NCI-H446 (cell line): ENCODE measurements around the gene PKIG.
"Not testable (repeated sequence)": the region's sequence is repeated elsewhere in the genome, so short reads cannot be mapped to it uniquely, and the experiment has no call there.

Source experiments
- DNase-seq, 2 experiments: peaks; one replicate each; lab custom pipeline; 2025; lab: John Stamatoyannopoulos, UW

Gene PKIG

DNA sequence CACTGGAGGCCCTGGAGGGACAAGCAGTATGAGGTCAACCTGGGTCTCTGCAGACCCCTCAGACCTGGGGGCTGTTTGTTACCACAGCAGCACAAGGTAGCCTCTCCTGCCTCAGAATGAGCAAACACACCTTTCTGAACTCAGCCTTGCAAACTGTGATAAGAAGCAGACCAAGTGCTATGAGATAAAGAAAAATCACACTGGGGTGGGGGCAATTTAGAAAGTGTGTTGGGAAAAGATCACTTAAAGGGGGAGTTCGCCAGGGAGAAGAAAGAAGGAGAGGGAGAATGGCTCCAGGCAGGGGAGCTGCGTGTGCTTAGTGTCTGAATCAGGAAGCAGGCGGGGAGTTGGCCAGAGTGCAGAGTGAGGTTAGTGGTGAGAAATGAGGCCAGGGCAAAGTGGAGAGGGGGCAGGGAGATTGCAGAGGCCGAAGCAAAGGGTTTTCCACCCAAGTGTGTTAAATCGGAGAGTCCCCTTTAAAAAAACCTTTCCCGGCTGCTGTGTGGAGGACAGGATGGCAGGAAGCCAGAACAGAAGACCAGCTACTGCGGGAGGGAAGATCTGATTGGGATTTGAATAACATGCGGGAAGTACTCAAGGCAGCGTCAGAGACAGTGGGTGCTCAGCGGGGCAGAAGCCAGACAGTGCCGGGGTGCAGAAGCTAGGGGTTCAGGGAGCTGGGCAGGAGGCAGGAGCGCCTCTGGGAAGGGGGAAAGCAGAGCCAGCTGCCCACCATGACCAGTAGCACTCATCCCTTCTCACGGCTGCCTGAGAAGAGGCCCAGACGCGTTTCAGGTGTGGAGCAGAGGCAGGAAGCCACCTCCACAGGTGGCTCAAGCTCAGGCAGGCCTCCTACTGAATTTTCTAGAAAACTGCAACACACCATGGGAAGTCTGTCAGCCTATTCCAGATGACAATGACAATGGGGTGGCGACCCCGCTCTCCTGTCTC is 60.1 kb downstream of the PKIG start:
- peak in 1 of 2 experiments; percentile 76 for DNase-seq

DNA sequence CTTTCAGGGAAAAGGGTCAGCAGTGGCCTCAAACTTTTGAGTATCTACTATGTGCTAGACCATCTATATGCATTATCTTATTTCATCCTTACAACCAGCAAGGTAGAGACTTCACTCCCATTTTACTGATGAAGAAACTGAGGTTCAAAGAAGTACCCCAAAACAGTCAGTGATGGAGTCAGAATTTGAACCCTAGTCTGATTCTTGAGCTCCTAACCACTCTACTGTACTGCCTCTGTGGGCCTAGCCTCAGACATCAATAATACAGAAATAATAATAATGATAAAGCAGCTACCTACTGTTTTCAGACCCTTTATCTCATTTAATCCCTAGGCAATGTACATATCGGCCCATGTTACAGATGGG is 60.8 kb downstream of the PKIG start:
- no peak for DNase-seq

DNA sequence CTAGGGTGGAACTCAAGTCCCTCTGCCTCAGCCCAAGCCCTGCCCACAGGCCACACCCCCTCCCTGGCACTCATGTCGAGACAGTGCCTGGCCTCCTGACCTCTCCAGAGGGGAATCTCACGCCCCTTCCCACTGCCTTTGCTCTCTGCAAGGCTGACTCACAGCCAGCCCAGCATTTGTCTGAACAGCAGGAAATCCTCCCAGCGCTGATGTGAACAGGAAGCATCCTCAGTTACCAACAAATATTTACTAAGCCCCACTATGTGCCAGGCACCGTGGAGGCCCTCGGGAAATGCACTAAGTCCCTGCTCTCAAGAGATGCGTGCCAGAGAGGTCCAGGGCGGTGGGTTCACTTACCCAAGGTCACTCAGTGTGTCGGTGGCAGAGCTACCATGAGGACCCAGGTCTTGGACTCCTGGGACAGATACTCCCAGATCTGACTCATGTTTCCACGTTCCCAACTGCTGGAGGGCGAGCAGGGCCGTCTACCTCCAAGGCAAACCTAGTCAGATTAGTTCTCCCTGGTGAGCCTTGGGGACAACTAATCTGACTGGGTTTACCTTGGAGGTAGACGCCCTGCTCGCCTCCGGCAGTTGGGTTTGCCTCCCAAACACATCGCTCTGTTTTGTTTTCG is 61.3 kb downstream of the PKIG start:
- DNase-seq = peak in 1 of 2 experiments; percentile 7

DNA sequence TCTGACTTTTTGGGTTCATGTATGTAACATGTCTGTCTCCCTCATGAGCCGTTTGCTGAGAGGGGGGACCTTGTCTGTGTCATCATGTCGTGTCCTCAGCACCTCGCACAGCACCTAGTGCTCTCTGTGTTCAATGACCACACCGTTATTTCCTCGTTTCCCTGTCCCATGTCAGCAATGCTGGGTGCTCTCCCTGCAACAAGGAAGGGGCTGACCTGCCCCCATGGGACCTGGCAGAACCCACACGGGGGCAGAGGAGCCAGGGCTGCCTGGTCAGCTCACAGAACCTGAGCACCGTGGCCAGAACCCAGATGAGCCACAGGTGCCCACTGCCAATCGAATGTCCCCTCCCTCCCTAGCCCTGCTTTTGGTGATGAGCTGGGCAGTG is 61.8 kb downstream of the PKIG start:
- no peak for DNase-seq

DNA sequence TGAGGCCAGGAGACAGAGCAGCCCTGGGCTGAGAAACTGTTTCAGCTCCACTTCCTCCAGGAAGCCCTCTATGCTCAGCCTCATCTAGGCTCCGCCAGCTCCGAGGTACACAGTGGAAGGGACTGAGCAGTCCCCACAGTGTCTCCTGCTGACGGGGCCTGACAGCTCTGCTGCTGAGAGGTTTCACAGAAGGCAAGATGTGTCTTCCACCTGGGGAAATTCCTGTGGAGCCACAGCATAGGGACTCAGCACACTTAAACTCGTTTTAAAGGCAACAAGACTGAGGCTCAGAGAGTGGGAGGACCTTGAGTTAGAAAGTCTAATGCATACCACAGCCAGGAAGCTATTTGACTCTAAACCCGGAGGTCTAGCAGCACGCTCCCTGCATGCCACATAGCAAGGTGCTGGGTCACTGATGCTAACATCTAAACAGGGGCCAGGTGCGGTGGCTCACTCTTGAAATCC is 62.3 kb downstream of the PKIG start:
- DNase-seq = no peak

DNA sequence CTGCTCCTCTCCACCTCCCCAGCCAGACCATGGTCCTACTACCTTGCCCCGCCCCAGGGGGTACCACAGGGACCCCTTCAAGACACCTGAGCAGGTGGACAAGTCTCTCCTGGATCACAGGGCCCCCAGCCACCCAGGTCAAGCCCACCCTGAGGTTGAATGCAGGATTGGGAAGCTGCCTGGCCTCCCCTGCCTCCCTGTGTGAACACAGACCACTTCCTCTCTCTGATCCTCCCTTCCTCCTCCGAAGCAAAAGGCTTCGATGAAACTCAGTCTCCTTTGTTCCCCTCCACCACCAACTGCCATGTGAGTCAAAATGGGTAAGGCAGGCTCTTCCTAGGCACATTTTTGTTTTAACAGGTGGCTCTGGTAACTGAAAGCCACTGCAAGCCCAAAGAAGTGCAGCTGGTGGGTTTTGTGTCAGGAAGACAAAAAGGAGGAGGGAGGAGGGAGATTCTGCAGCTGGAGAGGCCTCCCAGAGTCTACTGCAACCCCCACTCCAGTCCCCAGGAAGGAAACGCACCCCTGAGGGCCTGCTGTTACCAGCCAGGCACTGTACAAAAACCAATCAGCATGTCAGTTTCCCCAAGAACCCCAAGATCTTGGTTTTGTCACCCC is 63.8 kb downstream of the PKIG start:
- no peak for DNase-seq

DNA sequence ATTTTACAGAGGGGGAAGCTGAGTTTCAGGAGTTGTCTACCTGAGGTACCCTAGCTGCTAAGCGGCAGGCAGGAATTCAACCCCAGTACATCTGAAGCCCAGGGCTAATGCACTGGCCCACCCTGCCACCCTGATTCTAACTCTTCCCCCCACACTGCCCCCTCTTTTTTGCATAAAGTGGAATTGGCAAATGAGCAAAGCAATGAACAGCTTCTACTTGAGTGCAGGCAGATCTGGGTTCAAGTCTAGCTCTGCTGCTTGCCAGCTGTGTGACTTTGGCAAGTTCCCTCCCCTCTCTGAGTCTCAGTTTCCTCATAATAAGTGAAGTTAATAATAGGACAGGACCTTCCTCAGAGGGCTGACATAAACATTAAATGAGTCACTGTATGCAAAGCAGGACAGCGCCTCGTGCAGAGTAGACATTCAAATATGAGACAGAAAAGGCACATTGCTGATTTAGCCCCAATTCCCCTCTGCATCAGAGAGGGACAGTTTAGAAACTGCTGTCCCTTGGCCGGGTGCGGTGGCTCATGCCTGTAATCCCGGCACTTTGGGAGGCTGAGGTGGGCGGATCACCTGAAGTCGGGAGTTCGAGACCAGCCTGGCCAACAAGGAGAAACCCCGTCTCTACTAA is 64.4 kb downstream of the PKIG start:
- no peak for DNase-seq

DNA sequence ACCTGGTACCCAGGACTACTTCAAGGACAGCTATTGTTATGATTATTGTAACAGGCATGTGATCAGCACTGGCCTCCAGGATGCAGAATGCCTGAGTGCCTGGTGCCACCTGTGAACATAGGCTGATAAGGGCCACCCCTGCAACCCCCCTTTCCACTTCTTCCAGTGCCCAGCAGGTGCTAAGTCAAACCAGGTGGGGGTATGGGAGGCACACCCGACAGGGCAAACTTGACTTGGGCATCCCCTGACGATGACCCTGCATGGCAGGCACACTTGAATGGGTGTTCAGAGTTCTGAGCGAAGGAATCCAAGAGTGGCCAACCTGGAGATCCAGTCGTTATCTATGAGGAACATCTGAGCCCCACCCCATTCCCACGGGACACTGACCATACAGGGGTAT is 65.7 kb downstream of the PKIG start:
- DNase-seq = no peak

DNA sequence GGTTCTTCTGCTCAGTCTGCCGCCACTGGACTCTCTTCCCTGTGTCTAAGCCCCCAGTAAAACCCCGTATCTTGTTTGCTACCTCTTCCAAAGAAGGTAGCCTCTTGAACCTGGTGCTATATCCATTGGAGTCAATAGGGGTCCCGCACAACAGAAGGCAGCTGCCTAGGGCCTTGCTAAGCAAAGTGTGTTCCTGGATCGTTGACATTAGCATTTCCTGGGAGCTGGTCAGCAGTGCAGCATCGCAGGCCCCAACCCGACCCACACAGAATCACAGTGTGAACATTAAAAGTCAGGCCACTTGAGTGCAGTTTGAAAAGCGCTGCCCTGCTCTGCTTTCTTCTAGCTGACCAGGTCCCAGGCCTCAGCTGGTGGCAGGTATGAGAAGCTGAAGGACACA is 66.2 kb downstream of the PKIG start:
- no peak for DNase-seq

DNA sequence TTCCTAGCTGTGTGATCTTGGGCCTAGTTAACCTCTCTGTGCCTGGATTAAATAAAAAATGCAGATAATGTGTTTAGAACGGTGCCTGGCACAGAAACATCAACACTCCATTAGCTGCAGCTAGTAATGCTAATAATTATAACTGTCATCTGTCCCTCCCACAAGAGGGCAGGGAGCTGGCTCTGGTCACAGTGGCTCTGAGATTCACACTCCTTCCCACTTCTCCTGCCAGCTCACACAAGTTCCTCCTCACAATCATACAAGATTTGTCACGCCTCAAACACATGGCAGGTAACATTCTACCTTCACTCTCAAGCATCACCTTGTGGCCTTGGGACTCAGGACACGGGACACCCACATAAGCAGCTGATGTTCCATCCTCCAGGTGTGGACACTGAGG is 66.7 kb downstream of the PKIG start:
- DNase-seq = no peak

DNA sequence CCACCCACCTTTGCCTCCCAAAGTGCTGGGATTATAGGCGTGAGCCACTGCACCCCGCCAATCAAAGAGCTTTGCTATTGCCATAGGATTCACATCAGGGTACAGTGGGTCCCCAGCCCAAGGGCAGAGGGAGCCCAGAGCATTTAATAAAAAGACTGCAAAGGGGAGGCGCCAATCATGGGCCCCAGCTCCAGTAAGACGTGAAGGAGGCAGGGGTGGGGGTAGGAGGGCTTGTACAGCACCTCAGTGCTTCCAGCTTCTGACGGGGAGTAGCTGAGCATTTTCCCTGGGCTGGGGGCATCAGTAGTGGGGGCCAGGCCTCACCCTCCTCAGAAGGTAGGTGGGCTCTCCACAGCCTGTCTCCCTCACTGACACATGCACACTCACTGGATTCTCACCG is 67.6 kb downstream of the PKIG start:
- no peak for DNase-seq

DNA sequence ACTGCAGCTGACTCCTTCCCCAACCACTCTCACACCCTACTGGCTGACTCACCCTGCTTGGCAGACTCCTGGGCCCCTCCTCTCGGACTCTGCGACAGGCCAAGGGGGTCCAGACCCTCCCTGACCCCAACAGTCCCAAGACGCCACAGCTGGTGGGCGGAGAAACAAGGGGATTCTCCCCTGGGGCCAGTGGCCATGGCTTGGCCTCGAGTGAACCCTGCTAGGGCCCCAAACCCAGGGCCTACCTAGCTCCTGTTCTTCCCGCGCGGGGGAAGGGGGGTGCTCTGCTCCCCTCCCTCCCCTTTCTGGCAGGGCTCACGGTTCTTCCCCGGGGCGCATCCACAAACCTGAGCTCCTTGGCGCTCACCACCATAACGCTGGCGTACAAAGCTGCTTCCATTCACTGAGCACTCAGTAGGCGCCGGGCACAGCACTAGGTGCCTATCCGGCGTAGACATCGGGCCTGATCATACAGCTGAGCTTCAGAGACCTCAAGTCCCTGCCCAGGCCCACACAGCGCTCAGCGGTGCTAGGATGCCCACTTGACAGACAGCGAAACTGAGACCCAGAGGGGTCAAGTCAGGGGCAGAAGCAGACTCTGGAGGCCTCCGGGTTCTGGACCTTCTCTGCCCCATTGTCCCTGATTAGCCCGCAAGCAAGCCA is 68.5 kb downstream of the PKIG start:
- peak in 1 of 2 experiments; percentile 12 for DNase-seq

DNA sequence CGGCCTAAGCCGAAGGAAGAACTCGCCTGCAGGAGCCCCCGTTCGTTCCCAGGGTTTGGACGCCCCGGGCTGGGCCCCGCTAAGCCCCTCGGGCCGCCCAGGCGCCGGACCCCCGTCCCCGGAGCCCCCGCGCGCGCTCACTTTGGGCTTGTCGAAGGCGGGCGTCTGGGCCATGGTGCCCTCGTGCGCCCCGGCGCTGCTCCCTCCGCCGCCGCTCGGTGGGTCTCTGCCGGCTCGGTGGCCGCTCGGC is 69.0 kb downstream of the PKIG start:
- DNase-seq = no peak

DNA sequence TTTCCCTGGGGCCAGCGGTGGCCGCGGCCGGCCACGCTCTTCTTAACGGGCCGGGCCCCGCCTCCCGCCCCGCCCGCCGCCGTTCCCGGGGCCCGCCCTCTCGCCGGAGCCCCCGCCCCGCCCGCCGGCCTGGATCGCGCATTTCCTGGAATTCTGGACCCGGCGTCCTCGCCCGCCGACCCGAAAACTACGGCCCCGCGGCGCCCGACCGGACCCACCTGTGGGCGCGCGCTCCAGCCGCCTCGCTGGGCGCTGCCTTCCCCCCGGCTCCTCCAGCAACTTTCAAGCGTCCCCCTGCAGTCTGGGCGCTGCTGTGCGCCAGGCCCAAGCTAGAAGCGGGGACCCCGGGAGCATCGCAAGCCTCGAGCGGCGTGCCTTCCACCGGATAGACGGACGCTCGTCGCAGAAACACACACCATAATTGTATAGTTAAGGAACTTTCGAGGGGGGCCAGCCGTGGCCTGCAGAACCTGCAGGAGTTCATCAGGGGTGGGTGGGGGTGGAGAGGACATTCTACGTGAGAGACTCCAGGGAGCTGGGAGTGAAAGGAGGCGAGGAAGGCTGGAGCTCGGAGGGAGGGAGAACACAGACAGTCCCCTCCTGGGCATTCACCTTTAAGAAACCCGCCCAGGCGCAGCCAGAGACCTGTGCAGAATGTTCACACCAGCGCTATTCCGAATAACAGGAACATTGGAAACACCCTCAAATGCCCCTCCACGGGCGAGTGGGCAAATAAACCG is 69.5 kb downstream of the PKIG start, which contains the start of gene ADA:
Gene ADA (minus strand): TSS at position 16 of the 740 bp plus-strand sequence. CDS start 92 bp downstream, outside the sequence.
- peak in 1 of 2 experiments; percentile 43 for DNase-seq

DNA sequence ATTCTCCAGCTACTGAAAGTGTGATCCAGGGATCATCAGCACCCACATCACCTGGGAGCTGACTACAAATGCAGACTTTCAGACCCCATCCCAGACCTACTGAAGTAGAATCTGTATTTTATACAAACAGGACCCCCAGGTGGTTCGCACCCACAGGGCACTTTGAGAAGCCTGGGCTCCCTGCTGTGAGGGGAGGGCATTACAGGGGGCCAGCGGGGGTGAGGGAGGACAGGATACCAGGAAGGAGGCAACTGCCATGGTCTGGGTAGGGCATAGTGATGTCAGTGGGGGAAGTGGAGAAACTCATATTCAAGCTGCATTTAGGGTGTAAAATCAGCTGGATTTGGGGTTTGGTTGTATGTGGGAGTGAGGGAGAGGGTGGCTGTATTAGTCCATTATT is 71.2 kb downstream of the PKIG start:
- DNase-seq = no peak

DNA sequence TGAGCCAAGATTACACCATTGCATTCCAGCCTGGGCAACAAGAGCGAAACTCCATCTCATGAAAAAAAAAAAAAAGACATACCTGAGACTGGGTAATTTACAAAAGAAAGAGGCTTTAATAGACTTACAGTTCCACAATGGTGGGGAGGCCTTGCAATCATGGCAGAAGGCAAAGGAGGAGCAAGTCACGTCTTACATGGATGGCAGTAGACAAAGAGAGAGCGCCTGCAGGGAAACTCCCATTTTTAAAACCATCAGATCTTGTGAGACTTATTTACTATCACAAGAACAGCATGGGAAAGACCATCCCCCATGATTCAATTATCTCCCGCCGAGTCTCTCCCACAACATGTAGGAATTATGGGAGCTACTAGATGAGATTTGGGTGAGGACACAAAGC is 71.8 kb downstream of the PKIG start:
- DNase-seq = not testable (repeated sequence)

DNA sequence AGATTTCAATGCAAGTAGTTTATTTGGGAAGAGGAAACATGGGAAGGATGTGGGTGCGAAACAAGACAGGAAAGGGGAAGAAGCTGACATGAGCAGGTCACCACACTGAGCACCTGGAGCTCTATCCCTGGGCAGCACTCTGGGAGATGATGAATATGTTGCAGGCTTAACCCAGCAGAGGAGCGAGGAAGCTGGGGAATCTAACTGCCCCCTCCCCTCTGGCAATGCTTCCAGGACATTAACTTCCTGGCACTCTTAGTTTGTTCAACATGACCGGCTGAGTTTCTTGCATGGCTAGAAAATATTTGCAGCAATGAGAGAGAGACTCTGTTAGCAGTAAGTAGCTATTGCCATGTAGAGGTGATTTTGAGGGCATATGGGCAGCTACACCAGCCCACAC is 74.1 kb downstream of the PKIG start:
- no peak for DNase-seq

DNA sequence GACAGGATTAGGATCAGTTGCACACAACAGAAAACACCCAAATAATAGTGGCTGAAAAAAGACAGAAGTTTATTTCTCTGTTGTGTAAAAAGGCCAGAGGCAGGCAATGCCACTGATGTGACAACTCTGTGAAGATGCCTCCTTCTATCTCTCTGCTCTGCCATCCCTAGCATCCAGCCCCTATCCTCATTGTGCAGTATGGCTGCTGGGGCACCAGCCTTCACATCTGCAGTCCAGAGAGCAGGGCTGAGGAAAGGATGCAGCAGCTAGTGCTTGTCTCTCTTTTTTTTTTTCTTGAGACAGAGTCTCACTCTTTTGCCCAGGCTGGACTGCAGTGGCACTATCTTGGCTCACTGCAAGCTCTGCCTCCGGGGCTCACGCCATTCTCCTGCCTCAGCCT is 75.5 kb downstream of the PKIG start:
- DNase-seq = no peak

DNA sequence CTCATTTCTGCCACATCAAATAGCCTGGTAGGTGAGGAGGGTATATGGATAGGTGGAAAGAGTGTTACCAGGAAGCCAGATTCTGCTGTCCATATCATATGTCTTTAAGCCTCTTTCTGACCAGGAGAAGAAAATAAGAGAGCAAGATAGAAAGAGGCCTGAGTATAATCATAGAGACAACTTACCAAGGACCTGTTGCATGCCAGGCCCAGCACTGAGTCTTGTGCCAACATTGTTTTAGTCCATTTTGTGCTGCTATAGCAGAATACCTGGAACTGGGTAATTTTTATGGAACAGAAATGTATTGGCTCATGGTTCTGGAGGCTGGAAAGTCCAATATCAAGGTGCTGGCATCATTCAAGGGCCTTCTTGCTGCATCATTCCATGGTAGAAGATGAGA is 76.4 kb downstream of the PKIG start:
- DNase-seq = no peak

DNA sequence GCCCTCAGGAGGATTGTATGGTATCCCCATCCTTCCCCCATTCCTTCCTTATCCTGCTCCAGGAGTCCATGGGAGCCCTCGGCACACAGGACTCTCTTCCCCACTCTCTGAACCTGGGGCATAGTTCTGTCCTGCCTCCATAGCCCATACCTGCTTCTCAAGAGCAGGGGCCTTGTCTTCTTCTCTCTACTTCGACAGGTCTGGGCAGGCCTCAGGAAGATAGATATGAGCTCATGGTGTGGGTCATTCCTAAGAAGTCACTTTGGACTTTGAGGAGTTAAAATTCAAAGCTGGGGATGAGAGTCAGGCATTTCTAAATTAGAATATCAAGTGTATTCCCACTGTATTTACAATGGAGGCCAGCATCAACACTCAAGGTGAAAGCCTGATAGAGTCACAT is 77.6 kb downstream of the PKIG start:
- no peak for DNase-seq

DNA sequence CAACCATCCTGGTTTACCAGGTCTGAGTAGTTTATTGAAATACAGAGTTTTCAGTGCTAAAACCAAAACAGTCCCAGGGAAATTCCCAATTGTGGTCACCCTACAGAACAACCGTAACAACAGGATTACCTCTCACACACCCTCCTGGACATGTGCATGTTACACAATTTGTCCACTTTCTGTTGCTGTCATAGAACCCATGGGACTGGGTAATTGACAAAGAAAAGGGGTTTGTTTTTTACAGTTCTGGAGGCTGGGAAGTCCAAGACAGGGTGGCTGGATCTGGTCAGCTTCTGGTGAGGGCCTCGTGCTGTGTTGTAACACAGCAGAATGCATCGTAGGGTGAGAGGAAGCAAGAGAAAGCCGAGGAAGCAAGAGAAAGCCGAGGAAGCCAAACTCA is 78.2 kb downstream of the PKIG start:
- no peak for DNase-seq
